Neural cell (in vitro differentiated cells): ENCODE data around the gene TXLNB. TPM values are rescaled to one million over a fixed set of nuclear protein-coding genes. Genes with fewer than 3 reads are reported as not detected.

ENCODE experiments used
- H2AFZ ChIP-seq: fragments of 200-600, 300-800 bp; sonication (generic), shearing (Covaris generic); 2 replicates; pipeline ENCODE4 v1.6.0; 2014; ENCODE audit warnings: low read depth, mild to moderate bottlenecking, antibody characterized with exemption, low read length, moderate library complexity
- H3F3A ChIP-seq: fragments of 200-600 bp; shearing (Covaris generic); 2 replicates; pipeline ENCODE4 v1.6.1; 2016; ENCODE audit warnings: mild to moderate bottlenecking, moderate library complexity, mixed read lengths, antibody characterized with exemption, low read length; ENCODE audit not compliant: insufficient read depth, poor library complexity, severe bottlenecking
- H3K27ac ChIP-seq: fragments of 200-600, 300-800 bp; sonication (generic), shearing (Covaris generic); 2 replicates; pipeline ENCODE4 v1.5.1; 2014; ENCODE audit warnings: mild to moderate bottlenecking, low read length, moderate library complexity
- H3K27me3 ChIP-seq: fragments of 300-800, 200-600 bp; sonication (generic), shearing (Covaris generic); 2 replicates; pipeline ENCODE4 v1.6.0; 2014; ENCODE audit warnings: mild to moderate bottlenecking, low read depth, low read length, moderate library complexity; ENCODE audit not compliant: insufficient read depth
- H3K36me3 ChIP-seq: fragments of 300-800, 200-600 bp; sonication (generic), shearing (Covaris generic); 2 replicates; pipeline ENCODE4 v1.5.1; 2014; ENCODE audit warnings: mild to moderate bottlenecking, antibody characterized with exemption, low read length, moderate library complexity; ENCODE audit not compliant: insufficient read depth
- H3K4me2 ChIP-seq: fragments of 300-800, 200-600 bp; sonication (generic), shearing (Covaris generic); 2 replicates; pipeline ENCODE4 v1.6.0; 2014; ENCODE audit warnings: mild to moderate bottlenecking, low read length
- H3K4me3 ChIP-seq: fragments of 300-800, 200-600 bp; sonication (generic), shearing (Covaris generic); 2 replicates; pipeline ENCODE4 v1.5.1; 2014; ENCODE audit warnings: mild to moderate bottlenecking, low read length, moderate library complexity
- H3K79me2 ChIP-seq: fragments of 200-600 bp; shearing (Covaris generic); replicated peaks from 2 replicates; pipeline ENCODE4 v1.6.0; 2014; ENCODE audit warnings: mild to moderate bottlenecking, low read length, moderate library complexity; ENCODE audit not compliant: insufficient read depth
- H3K9ac ChIP-seq: fragments of 300-800, 200-600 bp; sonication (generic), shearing (Covaris generic); 2 replicates; pipeline ENCODE4 v1.6.1; 2016; ENCODE audit warnings: mild to moderate bottlenecking, low read length, mixed read lengths
- H3K9me2 ChIP-seq: fragments of 200-600 bp; shearing (Covaris generic); 2 replicates; pipeline ENCODE4 v1.6.1; 2016; ENCODE audit warnings: mild to moderate bottlenecking, low read length, mixed read lengths; ENCODE audit not compliant: insufficient read depth
- H3K9me3 ChIP-seq: fragments of 200-600, 300-800 bp; sonication (generic), shearing (Covaris generic); 2 replicates; pipeline ENCODE4 v1.6.1; 2016; ENCODE audit warnings: mild to moderate bottlenecking, mixed run types, low read length, moderate library complexity, mixed read lengths
- H4K20me1 ChIP-seq: fragments of 200-600 bp; shearing (Covaris generic); 2 replicates; pipeline ENCODE4 v1.6.1; 2016; ENCODE audit warnings: mild to moderate bottlenecking, mixed run types; ENCODE audit not compliant: insufficient read depth
- EP300 ChIP-seq: fragments of 450-650 bp; conservative IDR thresholded peaks from 2 replicates; pipeline ENCODE4 v1.6.1; 2014; ENCODE audit warnings: antibody characterized with exemption, mild to moderate bottlenecking, moderate library complexity; ENCODE audit not compliant: poor library complexity, severe bottlenecking
- EZH2 ChIP-seq: fragments of 200-600, 300-800 bp; shearing (Covaris generic), sonication (generic); IDR thresholded peaks from 2 replicates; pipeline ENCODE4 v1.6.1; 2014; ENCODE audit warnings: antibody characterized with exemption, low read length, borderline replicate concordance, mild to moderate bottlenecking; ENCODE audit not compliant: insufficient read depth, poor library complexity, severe bottlenecking
- MXI1 ChIP-seq: fragments of 450-650 bp; conservative IDR thresholded peaks from 2 replicates; pipeline ENCODE4 v1.6.1; 2014; ENCODE audit warnings: antibody characterized with exemption, mild to moderate bottlenecking; ENCODE audit not compliant: poor library complexity, severe bottlenecking
- POLR2AphosphoS5 ChIP-seq: IDR thresholded peaks from 2 replicates; pipeline ENCODE4 v1.6.1; 2012
- RAD21 ChIP-seq: fragments of 450-650 bp; conservative IDR thresholded peaks from 2 replicates; pipeline ENCODE4 v1.6.1; 2014; ENCODE audit warnings: antibody characterized with exemption, mild to moderate bottlenecking, moderate library complexity
- SMC3 ChIP-seq: fragments of 450-650 bp; conservative IDR thresholded peaks from 2 replicates; pipeline ENCODE4 v1.6.1; 2014; ENCODE audit warnings: antibody characterized with exemption, mild to moderate bottlenecking, moderate library complexity; ENCODE audit not compliant: poor library complexity
- TAF1 ChIP-seq: IDR thresholded peaks from 2 replicates; pipeline ENCODE4 v1.6.1; 2012; ENCODE audit warnings: low read depth
- polyA plus RNA-seq: library from polyadenylated mRNA; depleted of rRNA; stranded (reverse); fragments of >200 nt; gene quantifications from 2 replicates; pipeline ENCODE4 v1.2.3, GENCODE V29; 2014
- TF ChIP-seq, protein P1 (sequence below): IDR thresholded peaks from 2 replicates; pipeline ENCODE4 v1.6.1; 2012; ENCODE audit warnings: borderline replicate concordance
- TF ChIP-seq, protein P2 (sequence below): fragments of 450-650 bp; IDR thresholded peaks from 2 replicates; pipeline ENCODE4 v1.5.1; 2014; ENCODE audit warnings: antibody characterized with exemption, mild to moderate bottlenecking, moderate library complexity; ENCODE audit not compliant: poor library complexity, severe bottlenecking

Gene TXLNB
- polyA plus RNA-seq, 1 donor from 2014 or later: not detected

DNA sequence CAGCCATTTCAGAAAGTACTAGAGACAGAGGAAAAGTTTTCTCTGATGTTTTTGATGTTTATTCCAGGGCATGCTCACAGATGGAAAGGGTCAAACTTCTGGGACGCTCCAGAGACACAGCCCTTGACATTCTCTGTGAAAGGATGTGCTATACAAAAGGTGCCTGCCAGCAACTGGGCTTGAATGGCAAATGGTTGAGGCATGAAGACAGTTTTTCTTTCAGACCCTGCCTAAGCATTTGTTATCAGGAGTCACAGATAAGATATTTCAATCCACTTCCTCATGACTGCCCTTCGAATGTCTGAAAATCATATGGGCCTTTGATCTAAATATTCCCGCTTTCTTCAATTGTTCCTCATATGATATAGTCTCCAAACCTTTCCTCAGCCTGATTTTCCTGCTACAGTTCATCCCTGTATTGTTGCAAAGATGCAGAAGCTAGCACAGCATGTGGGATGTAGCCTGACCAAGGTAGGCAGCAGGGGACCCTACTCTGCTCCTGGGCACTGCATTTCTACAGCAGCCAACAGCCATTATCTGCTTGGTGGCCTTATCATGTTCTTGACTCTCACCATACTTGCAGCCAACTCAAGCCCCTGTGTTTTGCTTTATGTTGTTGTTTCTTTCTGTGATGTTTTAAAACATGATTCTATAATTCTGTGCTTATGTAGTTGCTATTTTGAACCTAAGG lies 14.6 kb upstream of the TXLNB start:
- Histone ChIP-seq H3K27me3 (no peaks in the 10 kb centered on the region), H3F3A (no peaks in the 10 kb centered on the region), H3K4me3 (no peak overlapping the region), H4K20me1 (no peaks in the 10 kb centered on the region), H3K9me3 (no peaks in the 10 kb centered on the region), H3K79me2 (no peaks in the 10 kb centered on the region), H3K27ac (no peak overlapping the region), H3K4me2 (no peak overlapping the region), H3K9ac (no peak overlapping the region), H2AFZ (no peak overlapping the region), H3K36me3 (no peaks in the 10 kb centered on the region), H3K9me2 (no peaks in the 10 kb centered on the region)
- TF ChIP-seq, protein P1, sequence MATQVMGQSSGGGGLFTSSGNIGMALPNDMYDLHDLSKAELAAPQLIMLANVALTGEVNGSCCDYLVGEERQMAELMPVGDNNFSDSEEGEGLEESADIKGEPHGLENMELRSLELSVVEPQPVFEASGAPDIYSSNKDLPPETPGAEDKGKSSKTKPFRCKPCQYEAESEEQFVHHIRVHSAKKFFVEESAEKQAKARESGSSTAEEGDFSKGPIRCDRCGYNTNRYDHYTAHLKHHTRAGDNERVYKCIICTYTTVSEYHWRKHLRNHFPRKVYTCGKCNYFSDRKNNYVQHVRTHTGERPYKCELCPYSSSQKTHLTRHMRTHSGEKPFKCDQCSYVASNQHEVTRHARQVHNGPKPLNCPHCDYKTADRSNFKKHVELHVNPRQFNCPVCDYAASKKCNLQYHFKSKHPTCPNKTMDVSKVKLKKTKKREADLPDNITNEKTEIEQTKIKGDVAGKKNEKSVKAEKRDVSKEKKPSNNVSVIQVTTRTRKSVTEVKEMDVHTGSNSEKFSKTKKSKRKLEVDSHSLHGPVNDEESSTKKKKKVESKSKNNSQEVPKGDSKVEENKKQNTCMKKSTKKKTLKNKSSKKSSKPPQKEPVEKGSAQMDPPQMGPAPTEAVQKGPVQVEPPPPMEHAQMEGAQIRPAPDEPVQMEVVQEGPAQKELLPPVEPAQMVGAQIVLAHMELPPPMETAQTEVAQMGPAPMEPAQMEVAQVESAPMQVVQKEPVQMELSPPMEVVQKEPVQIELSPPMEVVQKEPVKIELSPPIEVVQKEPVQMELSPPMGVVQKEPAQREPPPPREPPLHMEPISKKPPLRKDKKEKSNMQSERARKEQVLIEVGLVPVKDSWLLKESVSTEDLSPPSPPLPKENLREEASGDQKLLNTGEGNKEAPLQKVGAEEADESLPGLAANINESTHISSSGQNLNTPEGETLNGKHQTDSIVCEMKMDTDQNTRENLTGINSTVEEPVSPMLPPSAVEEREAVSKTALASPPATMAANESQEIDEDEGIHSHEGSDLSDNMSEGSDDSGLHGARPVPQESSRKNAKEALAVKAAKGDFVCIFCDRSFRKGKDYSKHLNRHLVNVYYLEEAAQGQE: no peak
- no peak for TF ChIP-seq RAD21
- TF ChIP-seq EP300: no peak
- no peak for TF ChIP-seq EZH2
- TF ChIP-seq, protein P2, sequence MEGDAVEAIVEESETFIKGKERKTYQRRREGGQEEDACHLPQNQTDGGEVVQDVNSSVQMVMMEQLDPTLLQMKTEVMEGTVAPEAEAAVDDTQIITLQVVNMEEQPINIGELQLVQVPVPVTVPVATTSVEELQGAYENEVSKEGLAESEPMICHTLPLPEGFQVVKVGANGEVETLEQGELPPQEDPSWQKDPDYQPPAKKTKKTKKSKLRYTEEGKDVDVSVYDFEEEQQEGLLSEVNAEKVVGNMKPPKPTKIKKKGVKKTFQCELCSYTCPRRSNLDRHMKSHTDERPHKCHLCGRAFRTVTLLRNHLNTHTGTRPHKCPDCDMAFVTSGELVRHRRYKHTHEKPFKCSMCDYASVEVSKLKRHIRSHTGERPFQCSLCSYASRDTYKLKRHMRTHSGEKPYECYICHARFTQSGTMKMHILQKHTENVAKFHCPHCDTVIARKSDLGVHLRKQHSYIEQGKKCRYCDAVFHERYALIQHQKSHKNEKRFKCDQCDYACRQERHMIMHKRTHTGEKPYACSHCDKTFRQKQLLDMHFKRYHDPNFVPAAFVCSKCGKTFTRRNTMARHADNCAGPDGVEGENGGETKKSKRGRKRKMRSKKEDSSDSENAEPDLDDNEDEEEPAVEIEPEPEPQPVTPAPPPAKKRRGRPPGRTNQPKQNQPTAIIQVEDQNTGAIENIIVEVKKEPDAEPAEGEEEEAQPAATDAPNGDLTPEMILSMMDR: no peak
- no peak for TF ChIP-seq POLR2AphosphoS5
- no peak for TF ChIP-seq MXI1
- no peak for TF ChIP-seq TAF1
- no peak for TF ChIP-seq SMC3

DNA sequence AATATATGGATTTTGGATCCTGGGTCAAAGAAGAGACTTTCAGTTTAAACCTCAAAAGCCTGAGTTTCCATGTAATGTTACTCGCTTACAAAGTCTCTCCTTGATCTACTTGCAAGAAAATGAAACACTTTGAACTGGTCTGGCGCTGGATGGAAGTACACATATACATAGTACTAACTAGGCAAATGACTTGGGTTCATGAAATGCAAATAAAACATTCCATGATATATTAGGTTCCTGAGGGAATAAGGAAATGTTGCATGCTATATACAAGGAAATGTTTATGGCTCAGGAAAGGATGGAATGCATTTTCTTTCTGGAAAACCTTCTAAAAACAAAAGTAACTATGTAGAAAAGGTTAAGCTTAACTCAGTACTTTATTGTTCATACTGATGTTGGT lies 11.4 kb upstream of the TXLNB start:
- Histone ChIP-seq H3K9me3 (no peaks in the 10 kb centered on the region), H3K36me3 (no peaks in the 10 kb centered on the region), H3K9me2 (no peaks in the 10 kb centered on the region), H3K79me2 (no peaks in the 10 kb centered on the region), H3K4me3 (no peak overlapping the region), H3K27ac (no peak overlapping the region), H3F3A (no peaks in the 10 kb centered on the region), H3K27me3 (no peaks in the 10 kb centered on the region), H2AFZ (no peak overlapping the region), H3K4me2 (no peak overlapping the region), H3K9ac (no peak overlapping the region), H4K20me1 (no peaks in the 10 kb centered on the region)
- TF ChIP-seq SMC3 (no peak), EZH2 (no peak), POLR2AphosphoS5 (no peak), MXI1 (no peak)
- TF ChIP-seq, protein P2: no peak
